B cell (primary cell): ENCODE results near the gene NAPSA. TPM values are rescaled to one million over a fixed set of nuclear protein-coding genes. Genes with fewer than 3 reads are reported as not detected.

ENCODE experiments used
- ATAC-seq: fragments of 200-7000 bp; cut with Tn5 transposase; one replicate; pipeline ENCODE4 v1.10.0; 2021; ENCODE audit warnings: low read depth, mild to moderate bottlenecking, moderate number of reproducible peaks, moderate library complexity
- CTCF ChIA-PET: fragments of 350-600 bp; sonication (Branson Sonifier 250); formaldehyde crosslinking; loops from one replicate; lab custom pipeline; 2021; ENCODE audit warnings: antibody characterized with exemption, inconsistent platforms; lab: Charles Lee
- POLR2A ChIA-PET: fragments of 350-600 bp; sonication (Branson Sonifier 250); formaldehyde crosslinking; loops from one replicate; lab custom pipeline; 2021; ENCODE audit warnings: antibody characterized with exemption; lab: Charles Lee
- DNase-seq: peaks from one replicate; pipeline ENCODE4 v3.0.0; 2013
- H2AFZ ChIP-seq: 2 replicates; pipeline ENCODE4 v1.6.1; 2012; ENCODE audit warnings: mild to moderate bottlenecking, low read depth, low read length; ENCODE audit not compliant: insufficient read depth, poor library complexity, severe bottlenecking
- H3K27ac ChIP-seq, 2 donors: 1 replicate in 1 of 2; 2 replicates in 1 of 2; pipeline ENCODE4 v1.5.1; 2012 to 2013; ENCODE audit warnings: low read length in 2 of 2, mild to moderate bottlenecking in 2 of 2, moderate library complexity in 1 of 2
- H3K27me3 ChIP-seq, 4 experiments: fragments of 200-600 bp in 1 of 4; sonication (generic) in 1 of 4; replicated peaks in 1 of 4; 1 replicate in 2 of 4; 2 replicates in 2 of 4; pipeline versions ENCODE4 v1.6.1 to v1.7.0; 2013 to 2016; ENCODE audit warnings: low read length in 3 of 4, mild to moderate bottlenecking in 2 of 4, mixed read lengths in 1 of 4, moderate library complexity in 1 of 4; ENCODE audit not compliant: insufficient read depth in 4 of 4, control insufficient read depth in 3 of 4; ENCODE audit errors: control extremely low read depth in 1 of 4
- H3K36me3 ChIP-seq, 2 experiments: replicated peaks in 1 of 2; 1 replicate in 1 of 2; 2 replicates in 1 of 2; pipeline versions ENCODE4 v1.6.1 to v1.7.1; 2013; ENCODE audit warnings: low read length in 1 of 2; ENCODE audit not compliant: insufficient read depth in 2 of 2, control insufficient read depth in 1 of 2; ENCODE audit errors: control extremely low read depth in 1 of 2, extremely low read depth in 1 of 2
- H3K4me1 ChIP-seq, 2 donors: fragments of 200-600 bp in 1 of 2; sonication (generic) in 1 of 2; 1 replicate in 1 of 2; 2 replicates in 1 of 2; pipeline versions ENCODE4 v1.5.1 to v1.6.1; 2013 to 2017; ENCODE audit warnings: low read length in 2 of 2; ENCODE audit not compliant: control insufficient read depth in 2 of 2, insufficient read depth in 2 of 2
- H3K4me2 ChIP-seq: replicated peaks from 2 replicates; pipeline ENCODE3; 2012; ENCODE audit warnings: mild to moderate bottlenecking, low read depth, low read length; ENCODE audit not compliant: poor library complexity, severe bottlenecking
- H3K4me3 ChIP-seq, 5 experiments: fragments of 200-600 bp in 1 of 5; sonication (generic) in 1 of 5; 1 replicate in 3 of 5; 2 replicates in 2 of 5; pipeline versions ENCODE4 v1.5.1 to v1.7.0; 2011 to 2016; ENCODE audit warnings: low read length in 4 of 5, mild to moderate bottlenecking in 4 of 5, low read depth in 2 of 5, control low read depth in 1 of 5, moderate library complexity in 1 of 5; ENCODE audit not compliant: insufficient read depth in 1 of 5; ENCODE audit errors: control extremely low read depth in 1 of 5, extremely low read depth in 1 of 5
- H3K79me2 ChIP-seq: fragments of 200-600 bp; sonication (generic); one replicate; pipeline ENCODE4 v1.6.0; 2016; ENCODE audit warnings: low read length; ENCODE audit not compliant: control insufficient read depth, insufficient read depth
- H3K9ac ChIP-seq: fragments of 200-600 bp; sonication (generic); 2 replicates; pipeline ENCODE4 v1.6.1; 2017; ENCODE audit warnings: mild to moderate bottlenecking, low read length, moderate library complexity
- H3K9me3 ChIP-seq, 3 donors: one replicate each; pipeline versions ENCODE4 v1.6.1 to v1.7.1; 2013; ENCODE audit warnings: low read length in 2 of 3; ENCODE audit not compliant: control insufficient read depth in 2 of 3, insufficient read depth in 1 of 3; ENCODE audit errors: control extremely low read depth in 1 of 3
- H4K20me1 ChIP-seq: 2 replicates; pipeline ENCODE4 v1.6.0; 2012; ENCODE audit warnings: mild to moderate bottlenecking, low read length; ENCODE audit not compliant: insufficient read depth, control insufficient read depth, poor library complexity, severe bottlenecking
- H3K27ac Mint-ChIP-seq: one replicate; pipeline ENCODE4 v1.8.0; 2021; ENCODE audit warnings: mixed read lengths
- H3K27me3 Mint-ChIP-seq: one replicate; pipeline ENCODE4 v1.8.0; 2021; ENCODE audit warnings: mixed read lengths
- H3K4me1 Mint-ChIP-seq: one replicate; pipeline ENCODE4 v1.8.0; 2021; ENCODE audit warnings: mixed read lengths
- H3K4me3 Mint-ChIP-seq: one replicate; pipeline ENCODE4 v1.8.0; 2021; ENCODE audit warnings: mixed read lengths
- H3K9me3 Mint-ChIP-seq: one replicate; pipeline ENCODE4 v1.8.0; 2022; ENCODE audit warnings: mixed read lengths; ENCODE audit not compliant: insufficient read depth
- EZH2 ChIP-seq: IDR thresholded peaks from 2 replicates; pipeline ENCODE4 v1.6.1; 2012; ENCODE audit warnings: borderline replicate concordance, low read depth, mild to moderate bottlenecking, moderate library complexity, low read length; ENCODE audit not compliant: insufficient read depth, poor library complexity, severe bottlenecking
- WGBS: methylation state at CpG from one replicate; pipeline ENCODE4 v1.1.5; 2013; ENCODE audit warnings: missing lambda C conversion rate; ENCODE audit not compliant: insufficient coverage; 5-methylcytosine and 5-hydroxymethylcytosine counted together
- intact Hi-C: fragments of 100-400 bp; cut with micrococcal nuclease; formaldehyde crosslinking; loops from one replicate; pipeline ENCODE4 v1.10.0; 2022
- polyA plus RNA-seq: library from polyadenylated mRNA; depleted of rRNA; stranded (reverse); fragments of >200 nt; gene quantifications from 2 replicates; pipeline ENCODE4 v1.2.3, GENCODE V29; 2012
- total RNA-seq, 2 donors: library from RNA; stranded (reverse); fragments of 120-200 nt in 1 of 2; gene quantifications; 1 replicate in 1 of 2; 2 replicates in 1 of 2; pipeline versions ENCODE4 v1.2.3 to v1.2.4, GENCODE V29; 2013 to 2022
- TF ChIP-seq, protein P1 (sequence below): fragments of 200-600 bp; IDR thresholded peaks from one replicate; pipeline ENCODE4 v1.8.0; 2022; ENCODE audit warnings: antibody characterized with exemption, mild to moderate bottlenecking

Gene NAPSA
- total and polyA plus RNA-seq, 2 donors (not counting 1 experiment from before 2014, with no cell fraction given), result 4.0 to 4.7 TPM

DNA sequence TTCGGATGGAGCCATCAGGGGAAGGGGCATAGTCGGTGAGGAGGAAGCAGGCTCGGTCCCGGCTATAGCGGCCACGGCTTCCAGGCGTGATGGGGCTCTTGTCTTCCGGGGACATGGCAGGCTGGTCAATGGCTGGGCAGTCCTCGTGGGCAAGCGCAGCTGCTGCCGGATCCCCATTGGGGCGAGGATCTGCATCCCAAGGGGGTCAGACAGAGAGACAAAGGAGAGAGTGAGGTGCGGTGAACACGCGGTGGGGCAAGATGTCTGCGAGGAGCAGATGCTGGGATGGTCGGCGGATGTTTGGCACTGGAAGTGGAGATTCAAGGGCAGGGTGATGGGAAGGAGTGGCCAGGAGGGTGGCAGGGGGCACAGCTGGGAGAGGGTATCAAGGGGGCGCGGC is 44.8 kb downstream of the NAPSA start:
- no peaks in the 10 kb centered on the region for H3K9me3 Mint-ChIP-seq
- Histone ChIP-seq H3K4me2 (no peak overlapping the region), H4K20me1 (peaks cover 17% of the 10 kb centered on the region), H3K4me1 (peaks cover 7 to 10% of the 10 kb centered on the region in 2 donors), H3K36me3 (peaks cover 0 to 3% of the 10 kb centered on the region in 2 experiments), H3K9me3 (peaks cover 0 to 10% (median 0%) of the 10 kb centered on the region in 3 donors), H2AFZ (no peak overlapping the region), H3K27me3 (peaks cover 0 to 13% (median 4%) of the 10 kb centered on the region in 4 experiments), H3K27ac (no peak overlapping the region), H3K79me2 (no peaks in the 10 kb centered on the region), H3K9ac (no peak overlapping the region), H3K4me3 (no peak overlapping the region)
- H3K4me1 Mint-ChIP-seq, result peaks cover 16% of the 10 kb centered on the region
- ATAC-seq (no peak), DNase-seq (no peak)
- no peak overlapping the region for H3K4me3 Mint-ChIP-seq
- H3K27me3 Mint-ChIP-seq, result peaks cover 7% of the 10 kb centered on the region
- intact Hi-C loops, result no loop called here
- TF ChIP-seq, protein P1, sequence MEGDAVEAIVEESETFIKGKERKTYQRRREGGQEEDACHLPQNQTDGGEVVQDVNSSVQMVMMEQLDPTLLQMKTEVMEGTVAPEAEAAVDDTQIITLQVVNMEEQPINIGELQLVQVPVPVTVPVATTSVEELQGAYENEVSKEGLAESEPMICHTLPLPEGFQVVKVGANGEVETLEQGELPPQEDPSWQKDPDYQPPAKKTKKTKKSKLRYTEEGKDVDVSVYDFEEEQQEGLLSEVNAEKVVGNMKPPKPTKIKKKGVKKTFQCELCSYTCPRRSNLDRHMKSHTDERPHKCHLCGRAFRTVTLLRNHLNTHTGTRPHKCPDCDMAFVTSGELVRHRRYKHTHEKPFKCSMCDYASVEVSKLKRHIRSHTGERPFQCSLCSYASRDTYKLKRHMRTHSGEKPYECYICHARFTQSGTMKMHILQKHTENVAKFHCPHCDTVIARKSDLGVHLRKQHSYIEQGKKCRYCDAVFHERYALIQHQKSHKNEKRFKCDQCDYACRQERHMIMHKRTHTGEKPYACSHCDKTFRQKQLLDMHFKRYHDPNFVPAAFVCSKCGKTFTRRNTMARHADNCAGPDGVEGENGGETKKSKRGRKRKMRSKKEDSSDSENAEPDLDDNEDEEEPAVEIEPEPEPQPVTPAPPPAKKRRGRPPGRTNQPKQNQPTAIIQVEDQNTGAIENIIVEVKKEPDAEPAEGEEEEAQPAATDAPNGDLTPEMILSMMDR, result no peak
- TF ChIP-seq EZH2, result no peak
- CTCF ChIA-PET, result no interaction called here
- POLR2A ChIA-PET, result interaction anchor here (0.6 kb wide), 1 partner anchor 9 kb away, joined by 4 read pairs; no protein-coding TSS in a partner anchor
- 93% methylated on average over 20 of the region's 20 CpGs for WGBS
- H3K27ac Mint-ChIP-seq, result no peak overlapping the region

GRCh38 chr19:50320051-50320450 is 45.4 kb downstream of the NAPSA start:
- ATAC-seq (no peak), DNase-seq (no peak)
- Histone ChIP-seq H3K4me3 (no peak overlapping the region), H3K79me2 (no peaks in the 10 kb centered on the region), H4K20me1 (peaks cover 12% of the 10 kb centered on the region), H3K4me2 (no peak overlapping the region), H3K4me1 (peaks cover 9 to 10% of the 10 kb centered on the region in 2 donors), H3K36me3 (peaks cover 0 to 3% of the 10 kb centered on the region in 2 experiments), H2AFZ (no peak overlapping the region), H3K27ac (no peak overlapping the region), H3K9ac (no peak overlapping the region), H3K27me3 (peaks cover 0 to 17% (median 6%) of the 10 kb centered on the region in 4 experiments), H3K9me3 (peaks cover 0 to 5% (median 0%) of the 10 kb centered on the region in 3 donors)
- TF ChIP-seq, protein P1, result no peak
- no peak for TF ChIP-seq EZH2
- POLR2A ChIA-PET, result no interaction called here
- CTCF ChIA-PET, result no interaction called here
- 92% methylated on average over 7 of the region's 12 CpGs for WGBS
- Mint-ChIP-seq H3K27me3 (peaks cover 9% of the 10 kb centered on the region), H3K4me3 (no peak overlapping the region), H3K4me1 (peaks cover 14% of the 10 kb centered on the region), H3K9me3 (no peaks in the 10 kb centered on the region), H3K27ac (no peak overlapping the region)
- intact Hi-C loops, result no loop called here
